ENCODE data around the gene SNX11.
A peak's percentile ranks its signal among the peaks of the same experiment; 100 is the strongest.

The SNX11 gene

GRCh38 chr17:48137656-48138055 is 30.1 kb downstream of the SNX11 start:
- DNase-seq = no peak

GRCh38 chr17:48139944-48140343 is 32.4 kb downstream of the SNX11 start:
- DNase-seq = no peak

GRCh38 chr17:48143629-48144028 is 36.1 kb downstream of the SNX11 start:
- DNase-seq = no peak

- DNase-seq = no peak
Measured at GRCh38 chr17:48144231-48144630, 36.7 kb downstream of the SNX11 start.

GRCh38 chr17:48144976-48145798 is 37.6 kb downstream of the SNX11 start:
- DNase-seq = no peak

- DNase-seq = no peak
Measured at GRCh38 chr17:48148029-48148770, 40.6 kb downstream of the SNX11 start.

- no peak for DNase-seq
Measured at GRCh38 chr17:48148854-48149786, 41.6 kb downstream of the SNX11 start.

- no peak for DNase-seq
Measured at GRCh38 chr17:48149787-48150463, 42.4 kb downstream of the SNX11 start.

- DNase-seq = no peak
Measured at GRCh38 chr17:48150597-48151001, 43.0 kb downstream of the SNX11 start.

- DNase-seq = no peak
Measured at GRCh38 chr17:48151220-48151619, 43.7 kb downstream of the SNX11 start.

GRCh38 chr17:48152289-48152688 is 44.7 kb downstream of the SNX11 start:
- DNase-seq = no peak

- DNase-seq = peak; percentile 75
Measured at GRCh38 chr17:48153691-48154358, 46.3 kb downstream of the SNX11 start.

- no peak for DNase-seq
Measured at GRCh38 chr17:48155889-48156611, 48.5 kb downstream of the SNX11 start.

- no peak for DNase-seq
Measured at GRCh38 chr17:48159232-48159631, 51.7 kb downstream of the SNX11 start.

GRCh38 chr17:48160177-48161081 is 52.9 kb downstream of the SNX11 start:
- DNase-seq = no peak

GRCh38 chr17:48161127-48161905 is 53.8 kb downstream of the SNX11 start:
- no peak for DNase-seq

GRCh38 chr17:48162306-48162934 is 54.9 kb downstream of the SNX11 start:
- no peak for DNase-seq

GRCh38 chr17:48162946-48163506 is 55.5 kb downstream of the SNX11 start:
- no peak for DNase-seq
